ENCODE measurements around the gene SLAMF1. TPM values are rescaled to one million over a fixed set of nuclear protein-coding genes. Genes with fewer than 3 reads are reported as not detected.

The SLAMF1 gene
- total RNA-seq, 6 experiments from 2014 or later: not detected

- Mint-ChIP-seq H3K4me1 (ENCODE audit: low read depth) (no peaks in the 10 kb centered on the region), H3K27me3 (ENCODE audit: insufficient read depth) (peaks cover 7% of the 10 kb centered on the region), H3K9me3 (no peaks in the 10 kb centered on the region), H3K36me3 (ENCODE audit: low read depth) (no peaks in the 10 kb centered on the region), H3K4me3 (no peak overlapping the region), H3K27ac (no peak overlapping the region)
- DNase-seq: no peak
- no peak for TF ChIP-seq CTCF (IDR thresholded peaks at IDR 0.05)
These were observed 27.6 kb upstream of the SLAMF1 start for GRCh38 chr1:160674415-160674814.

GRCh38 chr1:160672789-160673695 lies 26.2 kb upstream of the SLAMF1 start:
- Mint-ChIP-seq H3K9me3 (no peaks in the 10 kb centered on the region), H3K4me3 (no peak overlapping the region), H3K27ac (no peak overlapping the region), H3K4me1 (ENCODE audit: low read depth) (no peaks in the 10 kb centered on the region), H3K27me3 (ENCODE audit: insufficient read depth) (peaks cover 2% of the 10 kb centered on the region), H3K36me3 (ENCODE audit: low read depth) (no peaks in the 10 kb centered on the region)
- no peak for DNase-seq
- no peak for TF ChIP-seq CTCF (IDR thresholded peaks at IDR 0.05)

- no peak for DNase-seq
- H3K36me3 Mint-ChIP-seq (ENCODE audit: low read depth): no peaks in the 10 kb centered on the region
- H3K4me1 Mint-ChIP-seq (ENCODE audit: low read depth): no peaks in the 10 kb centered on the region
- no peak for TF ChIP-seq CTCF (IDR thresholded peaks at IDR 0.05)
- no peak overlapping the region for H3K4me3 Mint-ChIP-seq
- H3K27ac Mint-ChIP-seq: no peak overlapping the region
- no peaks in the 10 kb centered on the region for H3K9me3 Mint-ChIP-seq
- H3K27me3 Mint-ChIP-seq (ENCODE audit: insufficient read depth): no peaks in the 10 kb centered on the region; the same call in 1 of the 2 replicates
These were observed 25.0 kb upstream of the SLAMF1 start for GRCh38 chr1:160671603-160672517.

GRCh38 chr1:160670701-160671100 lies 23.9 kb upstream of the SLAMF1 start:
- no peak for TF ChIP-seq CTCF (IDR thresholded peaks at IDR 0.05)
- Mint-ChIP-seq H3K4me1 (ENCODE audit: low read depth) (no peaks in the 10 kb centered on the region), H3K4me3 (no peak overlapping the region), H3K9me3 (no peaks in the 10 kb centered on the region), H3K36me3 (ENCODE audit: low read depth) (no peaks in the 10 kb centered on the region), H3K27ac (no peak overlapping the region), H3K27me3 (ENCODE audit: insufficient read depth) (peaks cover 3% of the 10 kb centered on the region; the same call in 1 of the 2 replicates)
- no peak for DNase-seq

GRCh38 chr1:160669802-160670201 lies 23.0 kb upstream of the SLAMF1 start:
- no peak overlapping the region for H3K27ac Mint-ChIP-seq
- peaks cover 3% of the 10 kb centered on the region; the same call in 1 of the 2 replicates for H3K27me3 Mint-ChIP-seq (ENCODE audit: insufficient read depth)
- H3K4me1 Mint-ChIP-seq (ENCODE audit: low read depth): no peaks in the 10 kb centered on the region
- no peaks in the 10 kb centered on the region for H3K9me3 Mint-ChIP-seq
- DNase-seq: no peak
- no peak overlapping the region for H3K4me3 Mint-ChIP-seq
- TF ChIP-seq CTCF (IDR thresholded peaks at IDR 0.05): no peak
- no peaks in the 10 kb centered on the region for H3K36me3 Mint-ChIP-seq (ENCODE audit: low read depth)
